ENCODE results near the gene ZNF319. TPM values are rescaled to one million over a fixed set of nuclear protein-coding genes. Genes with fewer than 3 reads are reported as not detected.

The ZNF319 gene
- total RNA-seq, 4 donors from 2014 or later = 4.1 to 12.2 (median 5.1) TPM

- TF ChIP-seq, protein P1, sequence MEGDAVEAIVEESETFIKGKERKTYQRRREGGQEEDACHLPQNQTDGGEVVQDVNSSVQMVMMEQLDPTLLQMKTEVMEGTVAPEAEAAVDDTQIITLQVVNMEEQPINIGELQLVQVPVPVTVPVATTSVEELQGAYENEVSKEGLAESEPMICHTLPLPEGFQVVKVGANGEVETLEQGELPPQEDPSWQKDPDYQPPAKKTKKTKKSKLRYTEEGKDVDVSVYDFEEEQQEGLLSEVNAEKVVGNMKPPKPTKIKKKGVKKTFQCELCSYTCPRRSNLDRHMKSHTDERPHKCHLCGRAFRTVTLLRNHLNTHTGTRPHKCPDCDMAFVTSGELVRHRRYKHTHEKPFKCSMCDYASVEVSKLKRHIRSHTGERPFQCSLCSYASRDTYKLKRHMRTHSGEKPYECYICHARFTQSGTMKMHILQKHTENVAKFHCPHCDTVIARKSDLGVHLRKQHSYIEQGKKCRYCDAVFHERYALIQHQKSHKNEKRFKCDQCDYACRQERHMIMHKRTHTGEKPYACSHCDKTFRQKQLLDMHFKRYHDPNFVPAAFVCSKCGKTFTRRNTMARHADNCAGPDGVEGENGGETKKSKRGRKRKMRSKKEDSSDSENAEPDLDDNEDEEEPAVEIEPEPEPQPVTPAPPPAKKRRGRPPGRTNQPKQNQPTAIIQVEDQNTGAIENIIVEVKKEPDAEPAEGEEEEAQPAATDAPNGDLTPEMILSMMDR (IDR thresholded peaks at IDR 0.05; ENCODE audit: low read depth) = no peak
These were observed 32.6 kb downstream of the ZNF319 start for GRCh38 chr16:57967916-57968315.

DNA sequence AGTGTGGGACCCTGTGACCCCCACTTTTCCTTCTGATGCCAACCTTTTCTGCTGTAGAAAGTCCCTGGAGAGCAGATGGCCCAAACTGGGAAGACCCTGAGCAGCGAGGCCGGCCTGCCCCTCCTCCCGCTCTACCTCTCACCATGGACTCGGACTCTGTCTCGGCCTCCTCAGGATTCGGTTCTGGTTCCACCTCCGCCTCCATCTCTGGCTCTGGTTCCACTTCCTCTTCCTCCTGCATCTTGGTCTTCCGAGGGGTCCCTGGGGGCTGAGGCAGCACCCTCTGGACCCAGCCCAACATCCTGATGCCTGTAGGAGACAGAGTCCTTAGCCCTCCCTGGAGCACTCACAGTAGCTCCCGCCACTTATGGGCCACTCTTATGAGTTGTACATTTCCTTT, 33.5 kb downstream of the ZNF319 start:
- TF ChIP-seq, protein P1 (IDR thresholded peaks at IDR 0.05; ENCODE audit: low read depth) = no peak

DNA sequence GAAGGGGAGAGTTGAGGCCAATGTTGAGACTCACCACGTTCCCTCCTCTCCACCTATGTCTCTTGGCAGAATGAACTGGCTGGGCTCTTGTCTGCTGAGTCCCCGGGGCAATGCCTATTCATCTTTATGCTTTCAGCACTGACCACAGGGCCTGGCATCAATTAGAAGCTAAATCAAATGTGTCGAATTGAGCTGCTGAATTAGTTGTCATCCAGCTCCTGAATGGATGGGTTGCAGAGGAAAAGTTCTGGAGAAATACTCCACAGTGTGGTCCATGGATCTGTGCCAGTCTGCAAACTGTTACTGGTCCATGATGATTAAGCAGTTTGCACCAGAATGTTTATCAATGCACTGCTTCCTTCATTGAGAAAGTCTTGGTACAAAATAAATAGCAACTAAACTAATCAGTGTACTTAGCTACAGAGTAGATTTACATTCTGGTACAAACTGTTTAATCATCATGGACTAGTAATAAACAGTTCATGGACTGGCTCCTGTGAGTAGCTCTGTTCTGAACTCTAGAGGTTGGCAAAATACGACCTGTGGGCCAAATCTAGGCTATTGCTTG, 34.2 kb downstream of the ZNF319 start:
- TF ChIP-seq, protein P1 (IDR thresholded peaks at IDR 0.05; ENCODE audit: low read depth) = no peak

DNA sequence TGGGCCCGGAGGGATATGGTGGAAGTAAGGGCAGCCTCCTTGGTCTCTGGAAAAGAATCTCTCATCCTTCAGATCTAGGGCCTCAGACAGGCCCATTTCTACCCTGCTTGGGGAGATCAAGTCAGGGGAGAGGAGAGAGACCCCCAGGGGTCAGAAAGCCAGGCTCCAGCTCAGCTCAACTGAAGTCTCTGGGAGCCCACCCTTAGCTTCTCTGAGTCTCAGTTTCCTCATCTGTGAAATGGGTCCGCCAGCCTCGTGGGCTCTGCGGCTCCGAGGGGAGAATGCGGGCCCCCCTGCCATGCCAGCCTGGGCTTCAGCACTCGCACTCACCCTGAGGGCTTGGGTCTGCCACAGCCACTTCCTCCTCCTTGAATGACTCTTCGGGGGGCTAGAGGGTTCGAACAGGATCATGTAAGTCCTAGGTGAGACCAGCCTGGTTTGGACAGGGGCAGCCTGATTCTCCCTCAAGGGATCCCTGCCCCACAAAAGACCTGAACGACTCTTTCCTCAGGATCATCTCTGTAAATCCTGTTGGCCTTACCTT, 36.2 kb downstream of the ZNF319 start:
- TF ChIP-seq, protein P1 (IDR thresholded peaks at IDR 0.05; ENCODE audit: low read depth) = no peak

DNA sequence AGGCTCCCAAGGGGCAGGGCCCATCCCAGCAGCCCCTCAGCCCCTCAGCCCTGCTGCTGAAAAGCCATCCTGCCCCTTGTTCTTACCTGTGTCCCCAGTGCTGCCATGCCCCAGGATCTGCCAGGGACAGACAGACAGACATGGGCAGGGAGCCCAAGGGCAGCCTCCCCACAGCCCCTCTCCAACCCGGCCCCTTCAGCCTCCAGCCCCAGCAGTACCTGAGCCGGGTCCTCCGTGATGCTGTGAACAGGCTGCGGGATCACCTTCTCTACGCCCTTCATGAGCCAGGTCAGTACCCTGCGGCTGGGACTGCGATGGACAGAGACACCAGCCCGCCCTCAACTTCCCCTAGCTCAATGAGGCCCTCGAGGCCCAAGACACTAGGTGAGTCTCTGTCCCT, 37.7 kb downstream of the ZNF319 start:
- TF ChIP-seq, protein P1 (IDR thresholded peaks at IDR 0.05; ENCODE audit: low read depth) = no peak

DNA sequence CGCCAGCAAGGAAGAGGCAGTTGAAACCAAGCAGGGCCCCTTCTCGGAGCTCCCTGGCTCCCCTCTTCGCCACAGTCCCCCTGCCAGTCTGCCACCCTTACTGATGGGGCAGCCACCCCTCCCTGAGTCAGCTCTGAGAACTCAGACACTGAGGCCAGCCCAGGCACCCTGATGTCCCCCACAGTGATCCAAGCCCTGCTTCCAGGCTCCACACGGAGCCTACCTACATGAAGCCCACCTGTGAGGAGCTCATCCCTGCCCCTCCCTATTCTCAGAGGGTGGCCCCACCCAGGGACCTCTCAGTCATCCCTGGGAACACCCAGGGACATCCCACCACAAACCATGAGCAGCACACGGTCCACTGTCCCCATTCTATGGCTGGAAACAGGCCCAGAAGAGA, 38.4 kb downstream of the ZNF319 start:
- TF ChIP-seq, protein P1 (IDR thresholded peaks at IDR 0.05; ENCODE audit: low read depth) = no peak

DNA sequence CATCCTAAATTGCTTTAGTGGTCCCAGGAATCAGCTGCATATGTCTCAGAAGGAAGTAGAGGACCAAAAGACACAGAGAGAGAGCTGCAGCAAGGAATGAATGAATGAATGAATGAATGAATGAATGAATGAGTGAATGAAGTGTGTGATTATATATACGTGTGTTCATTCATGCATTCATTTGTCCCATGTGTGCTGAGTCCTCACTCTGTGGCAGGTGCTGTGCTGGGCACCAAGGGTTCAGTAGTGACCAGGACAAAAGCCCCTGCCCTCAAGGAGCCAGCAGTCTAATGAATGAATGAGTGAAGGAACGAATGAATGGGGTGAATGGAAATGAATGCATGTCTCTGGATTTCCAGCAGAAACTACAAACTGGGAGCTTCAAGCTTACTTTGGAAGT, 38.9 kb downstream of the ZNF319 start:
- TF ChIP-seq, protein P1 (IDR thresholded peaks at IDR 0.05; ENCODE audit: low read depth) = no peak

All from subcutaneous adipose tissue (tissue), 4 donors.